GM10847 (cell line): Measurements from ENCODE around the gene DACT1.

ENCODE experiments used
- POLR2A ChIP-seq: IDR thresholded peaks from 2 replicates; pipeline ENCODE4 v1.6.1; 2011; ENCODE audit not compliant: insufficient read length; ENCODE audit errors: extremely low read depth

Gene DACT1, protein sequence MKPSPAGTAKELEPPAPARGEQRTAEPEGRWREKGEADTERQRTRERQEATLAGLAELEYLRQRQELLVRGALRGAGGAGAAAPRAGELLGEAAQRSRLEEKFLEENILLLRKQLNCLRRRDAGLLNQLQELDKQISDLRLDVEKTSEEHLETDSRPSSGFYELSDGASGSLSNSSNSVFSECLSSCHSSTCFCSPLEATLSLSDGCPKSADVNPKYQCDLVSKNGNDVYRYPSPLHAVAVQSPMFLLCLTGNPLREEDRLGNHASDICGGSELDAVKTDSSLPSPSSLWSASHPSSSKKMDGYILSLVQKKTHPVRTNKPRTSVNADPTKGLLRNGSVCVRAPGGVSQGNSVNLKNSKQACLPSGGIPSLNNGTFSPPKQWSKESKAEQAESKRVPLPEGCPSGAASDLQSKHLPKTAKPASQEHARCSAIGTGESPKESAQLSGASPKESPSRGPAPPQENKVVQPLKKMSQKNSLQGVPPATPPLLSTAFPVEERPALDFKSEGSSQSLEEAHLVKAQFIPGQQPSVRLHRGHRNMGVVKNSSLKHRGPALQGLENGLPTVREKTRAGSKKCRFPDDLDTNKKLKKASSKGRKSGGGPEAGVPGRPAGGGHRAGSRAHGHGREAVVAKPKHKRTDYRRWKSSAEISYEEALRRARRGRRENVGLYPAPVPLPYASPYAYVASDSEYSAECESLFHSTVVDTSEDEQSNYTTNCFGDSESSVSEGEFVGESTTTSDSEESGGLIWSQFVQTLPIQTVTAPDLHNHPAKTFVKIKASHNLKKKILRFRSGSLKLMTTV

DNA sequence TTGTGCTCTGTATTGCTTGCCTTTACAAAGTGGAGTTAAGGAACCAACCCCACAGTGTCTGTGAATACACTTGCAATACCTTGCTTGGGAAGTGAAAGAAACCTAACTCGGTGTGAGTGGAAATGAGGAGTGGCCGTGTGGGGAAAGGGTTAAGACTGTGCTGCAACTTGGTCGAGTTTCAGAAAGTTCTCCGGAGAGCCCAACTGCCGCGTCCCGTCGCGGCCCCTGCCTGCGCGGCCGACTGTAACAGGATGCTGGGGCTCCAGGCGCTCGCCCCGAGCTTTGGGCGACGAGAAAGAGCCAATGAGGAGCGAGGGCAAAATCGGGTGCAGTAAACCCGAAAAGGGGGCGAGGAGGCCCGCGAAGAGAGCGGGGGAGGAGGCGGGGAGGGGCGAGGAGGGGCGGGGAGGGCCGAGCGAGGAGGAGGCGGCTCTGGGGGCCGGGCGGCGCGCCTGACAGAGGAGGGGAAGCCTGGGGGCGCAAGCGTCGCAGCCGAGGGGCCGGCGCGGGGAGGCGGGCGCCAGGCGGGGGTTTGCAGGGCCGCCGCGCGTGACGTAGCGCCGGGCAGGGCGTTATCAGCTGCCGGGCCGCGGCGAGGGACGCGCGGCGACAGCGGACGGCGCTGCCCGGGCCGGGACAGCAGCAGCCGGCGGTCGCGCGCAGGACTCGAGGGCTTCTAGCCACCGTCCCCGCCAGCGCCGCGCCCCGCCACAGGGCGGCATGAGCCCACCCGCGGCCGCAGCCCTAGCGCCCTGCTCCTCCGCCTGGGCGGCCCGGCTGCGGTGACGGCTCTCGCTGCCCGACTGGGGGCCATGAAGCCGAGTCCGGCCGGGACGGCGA lies at the start of gene DACT1:
Gene DACT1, plus strand, starts transcription at position 572 of the 840 bp plus-strand sequence. Its CDS starts 241 bp downstream, at position 813.
- peak; percentile 61 for TF ChIP-seq POLR2A

DNA sequence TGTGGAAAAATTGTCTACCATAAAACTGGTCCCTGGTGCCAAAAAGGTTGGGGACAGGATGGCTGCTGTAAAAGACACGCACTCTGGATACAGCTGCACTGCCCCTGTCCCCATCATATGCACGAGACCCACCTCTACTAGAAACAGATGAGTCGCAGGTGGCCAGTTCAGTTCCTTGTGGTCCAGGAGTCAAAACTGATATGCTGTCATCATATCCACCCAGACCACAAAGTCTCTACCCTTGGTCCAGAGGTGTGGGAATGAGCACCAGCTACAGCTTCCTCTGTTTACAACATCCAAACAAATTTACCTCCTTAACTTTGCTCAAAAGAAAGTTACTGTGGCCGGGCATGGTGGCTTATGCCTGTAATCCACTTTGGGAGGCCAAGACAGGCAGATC lies 43.8 kb upstream of the DACT1 start:
- TF ChIP-seq POLR2A = no peak

DNA sequence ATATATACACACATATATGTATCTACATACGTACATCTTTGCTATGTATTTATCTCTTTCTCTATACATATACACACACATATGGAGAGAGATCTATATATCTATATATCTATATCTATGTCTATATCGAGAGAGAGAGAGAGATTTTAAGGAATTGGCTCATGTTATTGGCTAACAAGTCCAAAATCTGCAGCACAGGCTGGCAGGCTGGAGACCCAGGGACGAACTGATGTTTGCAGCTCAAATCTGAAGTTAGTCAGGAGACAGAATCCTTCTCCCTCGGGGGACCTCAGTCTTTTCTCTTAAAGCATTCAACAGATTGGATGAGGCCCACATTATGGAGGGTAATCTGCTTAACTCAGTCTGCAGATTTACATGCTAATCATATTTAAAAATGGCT lies 40.7 kb upstream of the DACT1 start:
- TF ChIP-seq POLR2A = no peak

DNA sequence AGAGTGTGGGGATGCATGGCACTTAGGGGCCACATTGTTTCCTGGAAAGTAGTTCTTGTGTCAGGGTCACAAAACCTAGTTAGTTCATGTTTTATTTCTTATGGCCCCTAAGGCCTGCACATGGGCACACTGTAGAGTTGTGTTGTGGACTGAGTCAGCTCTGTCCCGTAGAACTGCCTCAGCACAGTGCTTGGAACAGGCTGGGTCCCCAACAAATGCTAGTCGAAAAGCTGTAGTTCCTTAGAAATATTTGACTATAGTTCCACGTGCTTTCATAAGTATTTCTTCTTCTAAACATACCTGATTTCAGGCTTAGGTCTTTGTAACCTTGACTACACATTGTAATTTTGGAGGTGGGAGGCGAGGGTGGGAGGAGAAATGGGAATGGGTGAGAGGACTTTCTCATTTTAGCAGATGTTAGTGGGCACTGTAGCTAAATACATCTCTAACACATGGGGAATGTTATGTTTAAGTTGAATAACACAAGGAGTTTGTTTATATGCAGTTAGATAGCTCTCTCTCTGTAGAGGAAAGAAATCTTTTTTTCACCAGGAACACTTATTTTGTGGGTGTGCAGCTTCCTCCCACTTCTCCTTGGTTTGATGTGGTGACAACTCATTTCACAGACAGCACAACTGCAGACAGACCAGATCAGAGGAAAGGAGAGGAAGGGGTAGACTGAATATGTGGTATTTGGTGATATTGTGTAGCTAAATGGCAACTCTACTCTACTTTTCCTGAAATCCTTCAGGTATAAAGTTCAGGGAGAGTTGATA lies 39.5 kb upstream of the DACT1 start:
- no peak for TF ChIP-seq POLR2A

DNA sequence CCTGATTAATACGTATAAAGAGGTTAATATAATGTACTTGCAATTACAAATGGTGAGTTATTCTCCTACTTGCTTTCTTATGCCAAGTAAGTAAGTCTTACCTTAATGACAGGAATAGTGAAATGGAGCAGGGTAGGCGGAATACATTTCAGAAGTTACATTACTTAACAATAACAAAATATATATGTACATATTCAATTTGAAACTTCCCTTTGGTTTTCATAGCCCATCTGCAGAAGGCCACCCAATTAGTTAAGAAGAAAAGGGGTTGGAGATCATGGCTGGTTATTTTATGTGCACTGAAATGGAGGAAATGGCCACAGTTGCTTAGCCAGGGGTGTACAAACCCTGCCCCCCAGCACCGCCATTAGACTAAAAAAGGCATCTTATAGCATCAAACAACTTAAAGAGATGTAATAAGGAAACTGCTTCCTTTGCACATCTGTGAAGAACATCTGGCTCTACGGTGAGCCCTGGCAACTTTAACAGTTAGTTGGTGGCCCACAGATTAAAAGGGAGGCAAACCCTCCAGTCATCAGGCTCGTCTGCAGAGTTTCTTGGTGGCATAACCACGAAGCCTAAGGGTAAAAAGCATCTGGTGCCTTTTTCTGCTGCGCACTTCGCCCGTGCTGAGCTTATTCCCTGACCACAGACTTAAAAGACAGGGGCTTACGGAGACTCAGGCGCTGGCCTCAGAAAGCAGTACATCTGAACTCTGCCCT lies 38.8 kb upstream of the DACT1 start:
- TF ChIP-seq POLR2A = no peak

DNA sequence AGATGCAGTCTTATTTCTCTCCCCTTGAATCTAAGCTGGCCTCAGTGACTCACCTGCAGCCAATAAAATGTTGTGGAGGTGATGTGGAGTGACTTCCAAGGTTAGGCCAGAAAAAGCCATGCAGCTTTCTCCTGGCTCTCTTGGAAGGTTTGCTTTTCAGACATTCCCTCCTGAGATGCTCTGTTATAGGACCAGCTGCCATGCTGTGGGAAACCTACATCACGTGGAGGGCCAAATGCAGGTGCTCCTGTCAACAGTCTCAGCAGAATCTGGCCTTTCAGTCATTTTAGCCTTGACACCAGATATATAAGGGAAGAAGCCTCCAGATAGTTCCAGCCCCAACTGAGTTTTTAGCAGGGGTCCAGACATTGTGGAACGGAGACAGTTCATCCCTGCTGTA lies 38.1 kb upstream of the DACT1 start:
- TF ChIP-seq POLR2A = no peak

DNA sequence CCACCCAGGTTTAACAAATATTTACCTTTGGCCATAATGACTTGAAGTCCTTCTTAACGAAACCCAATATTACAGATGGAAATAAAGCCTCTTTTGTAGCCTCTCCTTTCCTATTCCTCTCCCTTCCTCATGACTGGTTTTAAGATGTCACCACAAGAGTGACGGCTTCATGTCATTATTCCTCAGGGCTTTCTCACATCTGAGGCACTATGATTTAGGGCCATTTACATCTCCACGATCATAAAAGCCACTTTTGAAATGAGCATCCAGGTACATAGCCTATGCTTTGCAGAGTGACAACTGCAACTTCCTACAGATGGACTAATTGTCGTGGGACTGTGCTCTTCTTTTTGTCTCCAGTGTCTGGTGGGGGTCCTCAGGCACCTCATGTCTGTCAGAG lies 32.3 kb upstream of the DACT1 start:
- no peak for TF ChIP-seq POLR2A

DNA sequence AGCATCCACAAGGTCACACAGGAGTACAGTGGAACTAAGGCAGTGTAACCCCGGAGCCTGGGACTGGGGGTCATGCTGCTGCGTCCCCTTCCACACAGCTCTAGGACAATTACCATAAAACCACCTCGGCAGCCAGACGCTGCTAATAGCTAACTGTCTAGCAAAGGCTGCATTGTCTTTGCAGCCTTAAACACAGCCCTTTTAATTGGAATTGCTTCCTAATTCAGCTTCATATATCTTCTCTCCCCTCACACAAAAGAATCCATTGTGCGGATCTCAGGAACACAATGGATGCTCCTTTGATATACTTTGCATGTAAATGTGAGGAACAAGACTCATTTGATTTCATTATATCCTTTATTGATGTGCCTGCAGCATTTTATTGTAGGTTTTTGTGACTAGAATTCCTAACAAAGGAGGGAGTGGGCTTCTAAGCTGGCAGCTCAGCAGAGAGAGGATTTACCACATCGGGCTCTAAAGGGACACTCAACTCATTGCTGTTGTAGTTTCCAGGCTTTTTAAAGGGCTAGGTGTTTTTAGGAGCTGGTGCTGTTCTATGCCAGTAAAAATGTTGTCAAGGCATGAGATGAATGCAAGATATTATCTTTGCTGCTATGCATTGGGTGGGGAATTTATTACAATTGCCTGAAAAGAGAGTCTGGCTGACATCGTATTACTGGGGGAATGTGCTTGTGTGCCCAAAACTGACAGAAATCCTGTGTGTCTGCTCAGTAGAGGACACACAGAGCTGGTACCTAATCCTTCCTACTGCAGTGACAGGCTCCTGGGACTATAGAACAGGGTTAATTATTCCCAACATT lies 30.4 kb upstream of the DACT1 start:
- no peak for TF ChIP-seq POLR2A

DNA sequence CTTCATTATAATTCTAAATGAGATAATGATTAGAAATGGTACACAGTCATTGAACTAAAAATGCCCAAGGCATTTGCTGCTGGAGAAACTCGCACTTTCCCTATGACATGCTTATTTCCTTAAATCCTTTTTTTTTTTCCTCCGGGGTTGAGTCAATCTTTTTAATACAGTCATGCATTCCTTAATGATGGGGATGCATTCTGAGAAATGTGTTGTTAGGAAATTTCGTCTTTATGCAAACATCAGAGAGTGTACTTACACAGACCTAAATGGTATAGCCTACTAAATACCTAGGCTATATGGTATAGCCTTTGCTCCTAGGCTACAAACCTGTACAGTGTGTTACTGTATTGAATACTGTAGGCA lies 29.8 kb upstream of the DACT1 start:
- no peak for TF ChIP-seq POLR2A

DNA sequence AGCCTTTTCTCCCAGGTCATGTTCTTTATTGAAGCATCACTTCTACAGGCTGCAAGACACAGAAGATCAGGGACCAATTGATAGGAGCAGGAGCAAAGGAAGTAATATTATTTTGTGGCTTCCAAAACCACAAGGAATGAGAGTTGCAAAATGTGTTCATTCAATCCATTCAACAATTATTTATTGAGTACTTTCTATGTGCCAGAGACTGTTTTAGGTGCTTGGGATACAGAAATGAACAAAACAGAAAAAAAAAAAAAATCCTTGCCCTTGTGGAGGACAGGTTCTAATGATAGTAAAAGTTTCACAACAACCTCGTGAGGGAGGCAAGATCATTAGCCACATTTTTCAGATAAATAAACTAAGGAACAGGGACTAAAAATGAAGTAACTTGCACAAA lies 20.1 kb upstream of the DACT1 start:
- no peak for TF ChIP-seq POLR2A

DNA sequence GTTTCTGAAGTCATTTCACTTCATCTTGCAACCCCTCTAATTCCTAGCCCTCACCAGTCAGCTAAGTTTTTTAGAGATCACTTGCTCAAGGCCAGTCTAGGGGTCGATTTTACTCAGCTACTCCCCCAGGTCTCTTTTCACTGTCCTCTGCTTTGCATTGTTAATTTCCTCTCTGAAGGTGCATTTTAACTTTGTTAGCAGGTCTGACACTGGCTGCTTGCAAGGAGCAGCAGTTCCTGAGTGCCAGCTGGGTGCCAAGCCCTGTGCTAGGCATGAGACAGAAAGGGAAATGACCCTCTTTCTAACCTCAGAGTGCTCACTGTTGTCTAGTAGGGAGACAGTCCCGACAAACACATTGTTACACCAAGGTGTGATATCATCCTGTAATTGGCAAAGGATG lies 17.8 kb upstream of the DACT1 start:
- TF ChIP-seq POLR2A = no peak

DNA sequence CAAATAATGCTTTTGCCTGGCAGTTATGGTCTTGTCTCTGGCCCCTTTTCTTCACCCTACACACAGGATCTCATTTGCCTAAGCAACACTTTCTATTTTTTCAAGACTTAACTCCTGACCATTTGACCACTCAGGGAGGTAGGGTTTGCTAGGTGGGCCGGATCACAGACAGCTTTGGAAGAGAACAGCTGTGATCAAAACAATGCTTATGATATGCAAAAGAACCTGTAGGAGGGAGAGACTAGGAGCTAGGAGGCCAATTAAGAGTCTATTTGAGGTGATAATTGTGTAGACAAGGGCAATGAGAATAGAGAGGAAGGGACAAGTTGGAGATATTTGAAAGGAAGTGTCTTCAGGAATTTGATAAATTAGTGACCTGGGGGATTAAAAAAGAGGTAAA lies 12.3 kb upstream of the DACT1 start:
- TF ChIP-seq POLR2A = no peak

DNA sequence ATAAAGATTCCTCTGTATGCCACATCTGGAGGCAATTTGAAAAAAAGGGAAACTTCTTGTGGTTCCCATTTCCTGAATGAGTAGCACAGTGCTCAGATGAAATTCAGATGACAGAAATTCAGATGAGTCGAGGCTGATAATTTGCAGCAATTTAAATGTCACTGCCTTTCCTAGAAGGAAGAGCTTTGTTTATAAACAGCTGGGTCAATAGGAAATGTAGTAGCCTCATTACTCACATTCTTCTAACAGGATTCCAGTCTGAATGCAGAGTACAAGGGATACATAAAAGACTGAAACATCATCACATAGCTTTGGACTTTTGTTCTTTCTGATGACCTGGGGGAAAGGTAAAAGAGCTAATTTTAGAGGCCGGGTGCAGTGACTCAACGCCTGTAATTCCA lies 11.3 kb upstream of the DACT1 start:
- no peak for TF ChIP-seq POLR2A
